HUES48 (cell line): ENCODE data around the gene UQCR10.

Experiments used
- H3K27ac ChIP-seq: one replicate; pipeline ENCODE4 v1.7.0; 2013; ENCODE audit warnings: low read depth, low read length, inconsistent platforms
- H3K27me3 ChIP-seq: 2 replicates; pipeline ENCODE4 v1.6.1; 2013; ENCODE audit warnings: mild to moderate bottlenecking, low read length; ENCODE audit not compliant: control insufficient read depth, insufficient read depth
- H3K36me3 ChIP-seq: 2 replicates; pipeline ENCODE4 v1.6.1; 2013; ENCODE audit warnings: low read length; ENCODE audit not compliant: control insufficient read depth, insufficient read depth
- H3K4me1 ChIP-seq: 2 replicates; pipeline ENCODE4 v1.6.1; 2013; ENCODE audit warnings: mild to moderate bottlenecking, low read length; ENCODE audit not compliant: control insufficient read depth, insufficient read depth
- H3K4me3 ChIP-seq: 2 replicates; pipeline ENCODE4 v1.5.1; 2013; ENCODE audit warnings: mild to moderate bottlenecking, low read depth, low read length
- H3K9ac ChIP-seq: 2 replicates; pipeline ENCODE4 v1.6.1; 2013; ENCODE audit warnings: mild to moderate bottlenecking, low read depth, low read length, moderate library complexity
- H3K9me3 ChIP-seq: 2 replicates; pipeline ENCODE4 v1.6.1; 2013; ENCODE audit warnings: low read length; ENCODE audit not compliant: control insufficient read depth, insufficient read depth

UQCR10 gene

GRCh38 chr22:29738118-29738815, 28.9 kb upstream of the UQCR10 start:
- Histone ChIP-seq H3K4me1 (peaks cover 12% of the 10 kb centered on the region), H3K4me3 (no peak overlapping the region), H3K27me3 (no peaks in the 10 kb centered on the region), H3K9ac (no peak overlapping the region), H3K9me3 (no peaks in the 10 kb centered on the region), H3K36me3 (no peaks in the 10 kb centered on the region), H3K27ac (no peak overlapping the region)

- Histone ChIP-seq H3K9me3 (no peaks in the 10 kb centered on the region), H3K4me1 (peaks cover 10% of the 10 kb centered on the region), H3K27ac (no peak overlapping the region), H3K4me3 (no peak overlapping the region), H3K27me3 (no peaks in the 10 kb centered on the region), H3K9ac (no peak overlapping the region), H3K36me3 (no peaks in the 10 kb centered on the region)
Measured at GRCh38 chr22:29739346-29739875, 27.8 kb upstream of the UQCR10 start.

GRCh38 chr22:29740216-29740615, 27.0 kb upstream of the UQCR10 start:
- H3K9ac ChIP-seq: no peak overlapping the region
- H3K4me1 ChIP-seq: peaks cover 3% of the 10 kb centered on the region
- H3K27ac ChIP-seq: no peak overlapping the region
- no peaks in the 10 kb centered on the region for H3K36me3 ChIP-seq
- no peaks in the 10 kb centered on the region for H3K9me3 ChIP-seq
- H3K4me3 ChIP-seq: no peak overlapping the region
- H3K27me3 ChIP-seq: no peaks in the 10 kb centered on the region

- H3K9ac ChIP-seq: no peak overlapping the region
Measured at GRCh38 chr22:29741926-29742325, 25.2 kb upstream of the UQCR10 start.

GRCh38 chr22:29742326-29742725, 24.8 kb upstream of the UQCR10 start:
- Histone ChIP-seq H3K4me3 (no peak overlapping the region), H3K27ac (no peak overlapping the region), H3K4me1 (no peaks in the 10 kb centered on the region), H3K27me3 (no peaks in the 10 kb centered on the region), H3K36me3 (0 out of 2 replicates have a peak, but pooled peaks cover 3% of the 10 kb centered on the region), H3K9me3 (no peaks in the 10 kb centered on the region), H3K9ac (no peak overlapping the region)

More at GRCh38 chr22:29741926-29742325, 25.2 kb upstream of the UQCR10 start:
- Histone ChIP-seq H3K27ac (no peak overlapping the region), H3K27me3 (no peaks in the 10 kb centered on the region), H3K9me3 (no peaks in the 10 kb centered on the region), H3K36me3 (no peaks in the 10 kb centered on the region), H3K4me3 (no peak overlapping the region), H3K4me1 (no peaks in the 10 kb centered on the region)

- Histone ChIP-seq H3K27ac (no peak overlapping the region), H3K27me3 (no peaks in the 10 kb centered on the region)
Measured at GRCh38 chr22:29744902-29745301, 22.3 kb upstream of the UQCR10 start.

GRCh38 chr22:29747832-29748231, 19.3 kb upstream of the UQCR10 start:
- H3K4me1 ChIP-seq: no peaks in the 10 kb centered on the region
- H3K9me3 ChIP-seq: no peaks in the 10 kb centered on the region
- no peak overlapping the region for H3K27ac ChIP-seq

More at GRCh38 chr22:29744902-29745301, 22.3 kb upstream of the UQCR10 start:
- Histone ChIP-seq H3K9me3 (no peaks in the 10 kb centered on the region), H3K4me3 (no peak overlapping the region), H3K9ac (no peak overlapping the region), H3K4me1 (no peaks in the 10 kb centered on the region), H3K36me3 (0 out of 2 replicates have a peak, but pooled peaks cover 3% of the 10 kb centered on the region)

GRCh38 chr22:29748248-29748893, 18.8 kb upstream of the UQCR10 start:
- H3K9me3 ChIP-seq: no peaks in the 10 kb centered on the region
- no peak overlapping the region for H3K4me3 ChIP-seq
- no peaks in the 10 kb centered on the region for H3K4me1 ChIP-seq
- H3K27me3 ChIP-seq: no peaks in the 10 kb centered on the region
- H3K36me3 ChIP-seq: 0 out of 2 replicates have a peak, but pooled peaks cover 3% of the 10 kb centered on the region
- H3K9ac ChIP-seq: no peak overlapping the region
- no peak overlapping the region for H3K27ac ChIP-seq

More at GRCh38 chr22:29747832-29748231, 19.3 kb upstream of the UQCR10 start:
- Histone ChIP-seq H3K9ac (no peak overlapping the region), H3K4me3 (no peak overlapping the region), H3K27me3 (no peaks in the 10 kb centered on the region), H3K36me3 (0 out of 2 replicates have a peak, but pooled peaks cover 3% of the 10 kb centered on the region)

- H3K27me3 ChIP-seq: no peaks in the 10 kb centered on the region
- no peaks in the 10 kb centered on the region for H3K4me1 ChIP-seq
- H3K4me3 ChIP-seq: no peak overlapping the region
- no peak overlapping the region; the same call in 1 of the 2 replicates for H3K9ac ChIP-seq
- H3K27ac ChIP-seq: no peak overlapping the region
- no peaks in the 10 kb centered on the region for H3K9me3 ChIP-seq
- 0 out of 2 replicates have a peak, but pooled peaks cover 3% of the 10 kb centered on the region for H3K36me3 ChIP-seq
Measured at GRCh38 chr22:29750029-29750428, 17.1 kb upstream of the UQCR10 start.

- no peak overlapping the region for H3K9ac ChIP-seq
- 0 out of 2 replicates have a peak, but pooled peaks cover 3% of the 10 kb centered on the region for H3K36me3 ChIP-seq
- H3K4me3 ChIP-seq: no peak overlapping the region
- no peaks in the 10 kb centered on the region for H3K9me3 ChIP-seq
- no peaks in the 10 kb centered on the region for H3K4me1 ChIP-seq
- no peaks in the 10 kb centered on the region for H3K27me3 ChIP-seq
- no peak overlapping the region for H3K27ac ChIP-seq
Measured at GRCh38 chr22:29750559-29751538, 16.3 kb upstream of the UQCR10 start.
